ENCODE data around the gene FAR2. TPM values are rescaled to one million over a fixed set of nuclear protein-coding genes. Genes with fewer than 3 reads are reported as not detected.

The FAR2 gene
- total and polyA plus RNA-seq, 7 donors, result 0.75 to 1.9 (median 1.6) TPM

- peaks cover 12% of the 10 kb centered on the region for H3K9me3 ChIP-seq
- no peaks in the 10 kb centered on the region for H3K36me3 ChIP-seq (ENCODE audit: insufficient read depth in 1 of 2, low read depth in 1 of 2)
- no peak overlapping the region for H3K27ac ChIP-seq
- DNase-seq, result no peak
- no peaks in the 10 kb centered on the region for H3K27me3 ChIP-seq (ENCODE audit: insufficient read depth in 3 of 3, low read length in 2 of 3)
- intact Hi-C loops (cut with DNase I), result no loop called here
- TF ChIP-seq CTCF (IDR thresholded peaks at IDR 0.05), result no peak
- no peaks in the 10 kb centered on the region for H3K4me1 ChIP-seq
- no peak overlapping the region for H3K4me3 ChIP-seq
- ATAC-seq, result no peak
- WGBS, 3 donors, result 63 to 73% (median 65%) methylated on average over 5 of the region's 5 CpGs
These were observed 38.3 kb upstream of the FAR2 start for GRCh38 chr12:29110506-29111442.

- TF ChIP-seq CTCF (IDR thresholded peaks at IDR 0.05), result no peak
- intact Hi-C loops (cut with DNase I), result no loop called here
- Histone ChIP-seq H3K27ac (no peak overlapping the region), H3K9me3 (peaks cover 12% of the 10 kb centered on the region), H3K36me3 (ENCODE audit: insufficient read depth in 1 of 2, low read depth in 1 of 2) (no peaks in the 10 kb centered on the region), H3K4me3 (no peak overlapping the region), H3K4me1 (no peaks in the 10 kb centered on the region), H3K27me3 (ENCODE audit: insufficient read depth in 3 of 3, low read length in 2 of 3) (no peaks in the 10 kb centered on the region)
- no peak for DNase-seq
- WGBS, 3 donors, result 76 to 94% (median 85%) methylated on average over 2 of the region's 2 CpGs
- ATAC-seq, result no peak
These were observed 36.0 kb upstream of the FAR2 start for GRCh38 chr12:29113101-29113500.

GRCh38 chr12:29116414-29116813 lies 32.7 kb upstream of the FAR2 start:
- H3K4me1 ChIP-seq, result no peaks in the 10 kb centered on the region
- H3K27ac ChIP-seq, result no peak overlapping the region
- H3K27me3 ChIP-seq (ENCODE audit: insufficient read depth in 3 of 3, low read length in 2 of 3), result no peaks in the 10 kb centered on the region
- H3K36me3 ChIP-seq (ENCODE audit: insufficient read depth in 1 of 2, low read depth in 1 of 2), result no peaks in the 10 kb centered on the region
- H3K9me3 ChIP-seq, result peaks cover 6% of the 10 kb centered on the region
- H3K4me3 ChIP-seq, result no peak overlapping the region
- 86 to 92% (median 88%) methylated on average over 3 of the region's 3 CpGs for WGBS, 3 donors
- no peak for ATAC-seq
- no peak for DNase-seq
- intact Hi-C loops (cut with DNase I), result no loop called here
- no peak for TF ChIP-seq CTCF (IDR thresholded peaks at IDR 0.05)

GRCh38 chr12:29131539-29131938 lies 17.5 kb upstream of the FAR2 start:
- no peak for DNase-seq
- Histone ChIP-seq H3K9me3 (no peaks in the 10 kb centered on the region), H3K36me3 (ENCODE audit: insufficient read depth in 1 of 2, low read depth in 1 of 2) (no peaks in the 10 kb centered on the region), H3K4me1 (no peaks in the 10 kb centered on the region), H3K4me3 (no peak overlapping the region), H3K27ac (no peak overlapping the region), H3K27me3 (ENCODE audit: insufficient read depth in 3 of 3, low read length in 2 of 3) (no peaks in the 10 kb centered on the region)
- no peak for TF ChIP-seq CTCF (IDR thresholded peaks at IDR 0.05)
- WGBS, 3 donors, result 75 to 80% (median 79%) methylated on average over 1 of the region's 1 CpG
- ATAC-seq, result no peak
- intact Hi-C loops (cut with DNase I), result no loop called here

Measured in psoas muscle (tissue), 8 donors.